Mesothelial cell of epicardium (in vitro differentiated cells): Measurements from ENCODE around the gene LYRM4. TPM values are rescaled to one million over a fixed set of nuclear protein-coding genes. Genes with fewer than 3 reads are reported as not detected.
A peak's percentile ranks its signal among the peaks of the same experiment; 100 is the strongest.

ENCODE experiments used
- DNase-seq, 2 experiments: peaks; one replicate each; pipeline ENCODE4 v3.0.0; 2021; ENCODE audit warnings: low spot score in 2 of 2; ENCODE audit not compliant: unreplicated experiment in 2 of 2
- H3K27ac Mint-ChIP-seq: 2 replicates; pipeline ENCODE4 v1.8.0; 2021; ENCODE audit warnings: mixed read lengths
- H3K27me3 Mint-ChIP-seq: 2 replicates; pipeline ENCODE4 v1.8.0; 2021; ENCODE audit warnings: low read depth, mixed read lengths
- H3K36me3 Mint-ChIP-seq: 2 replicates; pipeline ENCODE4 v1.8.0; 2021; ENCODE audit warnings: mixed read lengths
- H3K4me1 Mint-ChIP-seq: 2 replicates; pipeline ENCODE4 v1.8.0; 2021; ENCODE audit warnings: mixed read lengths
- H3K4me3 Mint-ChIP-seq: 2 replicates; pipeline ENCODE4 v1.8.0; 2021; ENCODE audit warnings: mild to moderate bottlenecking, moderate library complexity, mixed read lengths
- H3K9me3 Mint-ChIP-seq: 2 replicates; pipeline ENCODE4 v1.8.0; 2021; ENCODE audit warnings: mixed read lengths
- CTCF ChIP-seq: fragments of 200-600 bp; sonication (generic); IDR thresholded peaks from one replicate; pipeline ENCODE4 v1.5.0; 2021; ENCODE audit warnings: antibody characterized with exemption; ENCODE audit not compliant: unreplicated experiment
- total RNA-seq: library from RNA; stranded (reverse); gene quantifications from 3 replicates; pipeline ENCODE4 v1.2.1, GENCODE V29; 2021

LYRM4 gene
- total RNA-seq, 1 donor from 2014 or later: 35.5 TPM

DNA sequence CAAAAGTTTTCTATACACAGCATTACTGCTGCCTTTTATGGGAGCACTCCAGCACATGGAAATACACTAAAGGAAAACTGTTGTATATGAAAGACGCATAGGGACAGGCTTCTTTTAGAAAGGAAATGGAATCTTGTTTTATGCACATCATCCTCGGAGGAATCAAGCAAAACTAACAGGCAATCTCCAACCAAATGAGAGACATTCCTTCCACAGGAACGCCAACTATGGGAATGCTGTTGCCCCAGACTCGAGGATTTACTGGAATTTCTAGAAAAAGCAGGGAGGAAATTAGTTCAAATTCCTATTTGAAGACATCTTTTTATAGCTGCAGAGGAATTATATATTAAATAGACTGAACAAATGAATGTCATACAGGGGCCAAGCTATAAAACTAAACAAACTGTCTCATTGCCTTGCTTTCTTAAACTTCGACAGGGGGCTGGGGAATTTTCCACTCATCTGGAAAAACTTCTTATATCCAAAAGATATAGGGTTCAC is 52.2 kb downstream of the LYRM4 start:
- no peak overlapping the region for H3K4me3 Mint-ChIP-seq
- H3K4me1 Mint-ChIP-seq: peaks cover 70% of the 10 kb centered on the region
- no peak for TF ChIP-seq CTCF
- H3K36me3 Mint-ChIP-seq: no peaks in the 10 kb centered on the region
- no peaks in the 10 kb centered on the region for H3K27me3 Mint-ChIP-seq
- H3K9me3 Mint-ChIP-seq: no peaks in the 10 kb centered on the region
- no peak for DNase-seq
- H3K27ac Mint-ChIP-seq: peak overlapping the region; percentile 80

DNA sequence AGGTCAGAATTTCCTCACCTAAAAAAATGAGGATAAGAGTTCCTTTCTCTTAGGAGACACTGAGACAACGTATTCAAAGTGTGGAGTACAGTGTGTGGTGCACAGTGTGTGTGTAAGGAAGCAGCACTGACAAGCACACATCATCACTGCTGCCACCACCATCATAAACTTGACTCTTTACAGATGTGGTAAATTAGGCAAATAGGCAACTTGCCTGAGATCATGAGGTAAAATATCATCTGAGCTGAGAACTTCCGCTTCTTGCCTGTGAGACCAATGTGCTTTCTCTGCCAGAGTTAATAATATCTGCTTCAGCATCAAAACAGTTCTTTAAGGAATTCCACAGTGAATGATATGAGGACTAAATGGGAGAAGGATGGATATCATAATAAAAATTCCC is 52.7 kb downstream of the LYRM4 start:
- Mint-ChIP-seq H3K9me3 (no peaks in the 10 kb centered on the region), H3K27ac (peak overlapping the region; percentile 80), H3K27me3 (no peaks in the 10 kb centered on the region), H3K4me1 (peaks cover 74% of the 10 kb centered on the region), H3K36me3 (no peaks in the 10 kb centered on the region), H3K4me3 (no peak overlapping the region)
- no peak for DNase-seq
- TF ChIP-seq CTCF: no peak

- H3K9me3 Mint-ChIP-seq: no peaks in the 10 kb centered on the region
- no peak overlapping the region for H3K4me3 Mint-ChIP-seq
- H3K4me1 Mint-ChIP-seq: peaks cover 74% of the 10 kb centered on the region
- H3K27ac Mint-ChIP-seq: peak overlapping the region; percentile 80
- DNase-seq: no peak
- H3K36me3 Mint-ChIP-seq: no peaks in the 10 kb centered on the region
- no peaks in the 10 kb centered on the region for H3K27me3 Mint-ChIP-seq
- no peak for TF ChIP-seq CTCF
These were observed 53.7 kb downstream of the LYRM4 start for GRCh38 chr6:5206920-5207561.

GRCh38 chr6:5205877-5206850 is 54.6 kb downstream of the LYRM4 start:
- DNase-seq: peak; percentile 34 to 58
- no peaks in the 10 kb centered on the region for H3K9me3 Mint-ChIP-seq
- H3K4me3 Mint-ChIP-seq: no peak overlapping the region
- H3K4me1 Mint-ChIP-seq: peaks cover 67% of the 10 kb centered on the region
- TF ChIP-seq CTCF: no peak
- H3K36me3 Mint-ChIP-seq: no peaks in the 10 kb centered on the region
- H3K27me3 Mint-ChIP-seq: no peaks in the 10 kb centered on the region
- H3K27ac Mint-ChIP-seq: peak overlapping the region; percentile 89

DNA sequence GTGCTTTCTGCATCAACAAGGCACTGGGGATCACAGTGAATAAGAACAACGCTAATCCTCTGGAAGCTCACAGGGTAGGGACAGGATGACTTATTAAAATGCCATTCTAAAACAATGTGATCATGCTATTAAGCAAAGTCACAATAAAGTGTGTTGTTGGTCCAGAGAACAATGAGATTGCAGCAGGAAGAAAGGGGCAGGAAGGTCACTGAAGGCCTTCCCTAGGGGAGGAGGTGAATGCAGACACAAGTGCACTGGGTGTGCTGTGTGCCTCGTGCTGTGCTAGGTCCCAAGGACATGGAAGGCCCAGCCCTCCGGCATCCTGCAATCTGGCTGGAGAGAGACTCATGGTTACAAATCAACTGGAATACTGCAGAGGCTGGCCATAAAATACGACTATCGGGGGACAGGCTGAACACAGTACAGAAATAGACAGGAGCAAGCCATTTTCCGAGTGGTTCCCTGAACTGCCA is 55.7 kb downstream of the LYRM4 start:
- H3K27ac Mint-ChIP-seq: peak overlapping the region; percentile 61
- H3K36me3 Mint-ChIP-seq: no peaks in the 10 kb centered on the region
- peaks cover 62% of the 10 kb centered on the region for H3K4me1 Mint-ChIP-seq
- H3K9me3 Mint-ChIP-seq: no peaks in the 10 kb centered on the region
- no peak for TF ChIP-seq CTCF
- H3K27me3 Mint-ChIP-seq: no peaks in the 10 kb centered on the region
- H3K4me3 Mint-ChIP-seq: no peak overlapping the region
- DNase-seq: no peak
